ENCODE data around the gene TOPORS. TPM values are rescaled to one million over a fixed set of nuclear protein-coding genes. Genes with fewer than 3 reads are reported as not detected.
A peak's percentile ranks its signal among the peaks of the same experiment; 100 is the strongest.

The TOPORS gene
- total RNA-seq, 2 experiments from 2014 or later: 16.2 to 17.4 TPM

- no peak overlapping the region for H3K4me2 ChIP-seq (ENCODE audit: low read length)
- ChIA-PET CTCF (ENCODE audit: unreplicated experiment) (interaction anchor here (0.7 kb wide), 1 partner anchor 16 kb away, joined by 3 read pairs; no protein-coding TSS in a partner anchor), POLR2A (interaction anchor here (0.8 to 1.0 kb wide), 2 partner anchors 182 to 187 kb away, joined by 3 read pairs; no protein-coding TSS in a partner anchor)
- H4K20me1 ChIP-seq (ENCODE audit: insufficient read depth, low read length): no peaks in the 10 kb centered on the region
- H3K9me3 ChIP-seq (ENCODE audit: low read length): no peaks in the 10 kb centered on the region
- H3K4me1 ChIP-seq (ENCODE audit: insufficient read depth, low read length, poor library complexity, severe bottlenecking): peaks cover 5% of the 10 kb centered on the region
- H3K27ac ChIP-seq (ENCODE audit: low read depth, low read length, poor library complexity, severe bottlenecking): no peak overlapping the region
- DNase-seq (ENCODE audit: low spot score): no peak
- intact Hi-C loops (cut with micrococcal nuclease; ENCODE audit: unreplicated experiment): no loop called here
- TF ChIP-seq EZH2phosphoT487 (IDR thresholded peaks at IDR 0.05; ENCODE audit: borderline replicate concordance, low read depth, low read length) (no peak), CTCF (conservative IDR thresholded peaks at IDR 0.05; ENCODE audit: low read length) (no peak)
- H3K36me3 ChIP-seq (ENCODE audit: insufficient read depth, low read length): peaks cover 50% of the 10 kb centered on the region
- no peak overlapping the region for H3K4me3 ChIP-seq (ENCODE audit: low read depth, low read length, poor library complexity, severe bottlenecking)
- BruUV-seq (replicated peaks): no TSS peak
- no peak overlapping the region for H2AFZ ChIP-seq (ENCODE audit: low read length)
- H3K9me2 ChIP-seq (ENCODE audit: insufficient read depth, low read length): no peaks in the 10 kb centered on the region
- peaks cover 23% of the 10 kb centered on the region for H3K79me2 ChIP-seq (ENCODE audit: insufficient read depth, low read depth, low read length)
These were observed 13.6 kb upstream of the TOPORS start for GRCh38 chr9:32565967-32566366.

- Histone ChIP-seq H3K4me1 (ENCODE audit: insufficient read depth, low read length, poor library complexity, severe bottlenecking) (peaks cover 17% of the 10 kb centered on the region), H3K4me2 (ENCODE audit: low read length) (0 out of 2 replicates have a peak overlapping the region, but pooled peaks have one; percentile 4), H4K20me1 (ENCODE audit: insufficient read depth, low read length) (no peaks in the 10 kb centered on the region), H3K27ac (ENCODE audit: low read depth, low read length, poor library complexity, severe bottlenecking) (no peak overlapping the region), H3K36me3 (ENCODE audit: insufficient read depth, low read length) (peaks cover 26% of the 10 kb centered on the region), H3K4me3 (ENCODE audit: low read depth, low read length, poor library complexity, severe bottlenecking) (no peak overlapping the region), H3K9me3 (ENCODE audit: low read length) (no peaks in the 10 kb centered on the region), H2AFZ (ENCODE audit: low read length) (no peak overlapping the region), H3K79me2 (ENCODE audit: insufficient read depth, low read depth, low read length) (peaks cover 31% of the 10 kb centered on the region; the same call in 1 of the 2 replicates), H3K9me2 (ENCODE audit: insufficient read depth, low read length) (no peaks in the 10 kb centered on the region)
- no TSS peak for BruUV-seq (replicated peaks)
- TF ChIP-seq EZH2phosphoT487 (IDR thresholded peaks at IDR 0.05; ENCODE audit: borderline replicate concordance, low read depth, low read length): no peak
- no peak for TF ChIP-seq CTCF (conservative IDR thresholded peaks at IDR 0.05; ENCODE audit: low read length)
- ChIA-PET CTCF (ENCODE audit: unreplicated experiment) (no interaction called here), POLR2A (interaction anchor here (1.0 to 1.6 kb wide), 3 partner anchors 14 to 29 kb away, joined by 3 to 6 read pairs (median 3); partner anchors contain the start of gene NDUFB6)
- DNase-seq (ENCODE audit: low spot score): no peak
- intact Hi-C loops (cut with micrococcal nuclease; ENCODE audit: unreplicated experiment): no loop called here
These were observed 6.1 kb upstream of the TOPORS start for GRCh38 chr9:32558408-32558934.

- BruUV-seq (replicated peaks): no TSS peak
- ChIA-PET POLR2A (interaction anchor here (0.7 to 3.1 kb wide), 5 partner anchors 8 to 169 kb away, joined by 3 to 14 read pairs (median 4); partner anchors contain the start of gene NDUFB6), CTCF (ENCODE audit: unreplicated experiment) (interaction anchor here (1.0 to 1.8 kb wide), 2 partner anchors 18 to 25 kb away, joined by 3 to 8 read pairs; partner anchors contain the start of gene NDUFB6)
- Histone ChIP-seq H2AFZ (ENCODE audit: low read length) (no peak overlapping the region), H3K79me2 (ENCODE audit: insufficient read depth, low read depth, low read length) (peaks cover 40% of the 10 kb centered on the region), H3K4me1 (ENCODE audit: insufficient read depth, low read length, poor library complexity, severe bottlenecking) (peaks cover 30% of the 10 kb centered on the region), H4K20me1 (ENCODE audit: insufficient read depth, low read length) (no peaks in the 10 kb centered on the region), H3K9me2 (ENCODE audit: insufficient read depth, low read length) (no peaks in the 10 kb centered on the region), H3K4me2 (ENCODE audit: low read length) (no peak overlapping the region), H3K4me3 (ENCODE audit: low read depth, low read length, poor library complexity, severe bottlenecking) (no peak overlapping the region), H3K36me3 (ENCODE audit: insufficient read depth, low read length) (peaks cover 28% of the 10 kb centered on the region), H3K9me3 (ENCODE audit: low read length) (no peaks in the 10 kb centered on the region), H3K27ac (ENCODE audit: low read depth, low read length, poor library complexity, severe bottlenecking) (no peak overlapping the region)
- TF ChIP-seq EZH2phosphoT487 (IDR thresholded peaks at IDR 0.05; ENCODE audit: borderline replicate concordance, low read depth, low read length) (no peak), CTCF (conservative IDR thresholded peaks at IDR 0.05; ENCODE audit: low read length) (no peak)
- DNase-seq (ENCODE audit: low spot score): no peak
- intact Hi-C loops (cut with micrococcal nuclease; ENCODE audit: unreplicated experiment): no loop called here
These were observed 2.2 kb upstream of the TOPORS start for GRCh38 chr9:32554591-32554990.

All from OCI-LY7 (cell line).